ENCODE data around the gene DNAJC10. TPM values are rescaled to one million over a fixed set of nuclear protein-coding genes. Genes with fewer than 3 reads are reported as not detected.

Gene DNAJC10
- total RNA-seq, 4 donors from 2014 or later = 13.6 to 33.6 (median 22.5) TPM

GRCh38 chr2:182833084-182833854 is 117.2 kb downstream of the DNAJC10 start:
- no peak for DNase-seq
- H3K4me3 ChIP-seq = no peak overlapping the region
- no peak for ATAC-seq
- H3K27me3 ChIP-seq = no peaks in the 10 kb centered on the region
- TF ChIP-seq POLR2A (IDR thresholded peaks at IDR 0.05) = no peak
- no peak for TF ChIP-seq CTCF (IDR thresholded peaks at IDR 0.05 in 4 of 5, conservative IDR thresholded peaks at IDR 0.05 in 1 of 5)
- H3K27ac ChIP-seq = no peak overlapping the region
- intact Hi-C loops (cut with DNase I; ENCODE audit: low total_unique reads) = no loop called here
- H3K4me1 ChIP-seq = peaks cover 0 to 6% of the 10 kb centered on the region in 2 donors
- no peaks in the 10 kb centered on the region for H3K9me3 ChIP-seq
- in situ Hi-C loops (cut with MboI; ENCODE audit: low sequenced_read_pairs in 4 of 4) = no loop called here
- no peaks in the 10 kb centered on the region for H3K36me3 ChIP-seq

- DNase-seq (no peak), ATAC-seq (no peak)
- intact Hi-C loops (cut with DNase I; ENCODE audit: low total_unique reads) (no loop called here), in situ Hi-C loops (cut with MboI; ENCODE audit: low sequenced_read_pairs in 4 of 4) (no loop called here)
- Histone ChIP-seq H3K36me3 (no peaks in the 10 kb centered on the region), H3K9me3 (no peaks in the 10 kb centered on the region), H3K4me1 (peaks cover 0 to 6% of the 10 kb centered on the region in 2 donors), H3K27ac (no peak overlapping the region), H3K4me3 (no peak overlapping the region), H3K27me3 (no peaks in the 10 kb centered on the region)
- TF ChIP-seq CTCF (IDR thresholded peaks at IDR 0.05 in 4 of 5, conservative IDR thresholded peaks at IDR 0.05 in 1 of 5) (no peak), POLR2A (IDR thresholded peaks at IDR 0.05) (no peak)
These were observed 118.2 kb downstream of the DNAJC10 start for GRCh38 chr2:182834293-182834692.

DNA sequence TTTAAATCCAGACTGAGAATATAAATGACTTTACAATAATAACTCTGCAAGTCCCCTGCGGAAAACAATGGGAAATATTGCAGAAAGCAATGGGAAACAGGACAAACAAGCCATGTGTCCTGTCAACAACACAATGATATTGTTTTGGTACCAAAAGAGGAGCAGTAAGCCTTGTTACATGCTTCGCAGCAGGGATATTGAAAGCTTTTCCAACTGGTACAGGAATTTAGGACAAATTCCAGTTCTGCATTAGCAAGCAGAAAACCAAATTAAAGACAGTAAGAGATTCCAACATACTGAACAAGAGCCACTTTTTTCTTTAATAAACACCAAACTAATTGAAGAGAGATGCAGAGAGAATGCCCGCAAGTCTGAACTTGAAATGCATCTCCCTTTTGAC is 120.4 kb downstream of the DNAJC10 start:
- Histone ChIP-seq H3K9me3 (no peaks in the 10 kb centered on the region), H3K27me3 (no peaks in the 10 kb centered on the region), H3K27ac (no peak overlapping the region), H3K36me3 (no peaks in the 10 kb centered on the region), H3K4me3 (no peak overlapping the region), H3K4me1 (peaks cover 0 to 6% of the 10 kb centered on the region in 2 donors)
- in situ Hi-C loops (cut with MboI; ENCODE audit: low sequenced_read_pairs in 4 of 4) (no loop called here), intact Hi-C loops (cut with DNase I; ENCODE audit: low total_unique reads) (no loop called here)
- TF ChIP-seq CTCF (IDR thresholded peaks at IDR 0.05 in 4 of 5, conservative IDR thresholded peaks at IDR 0.05 in 1 of 5) = no peak
- TF ChIP-seq POLR2A (IDR thresholded peaks at IDR 0.05) = no peak
- ATAC-seq = no peak
- DNase-seq = no peak

Other genes with a start within 250 kb of the DNAJC10 start
- gene FRZB, start 150.4 kb downstream of the DNAJC10 start, total RNA-seq = 10 to 100 TPM in 1 of 4 donors, 1 to 10 TPM in 3; 1.3 to 31.3 (median 4.3) TPM